ENCODE measurements around the gene EIF4E1B. TPM values are rescaled to one million over a fixed set of nuclear protein-coding genes. Genes with fewer than 3 reads are reported as not detected.

Gene EIF4E1B
- total and polyA plus RNA-seq, 2 donors (not counting 1 experiment from before 2014, with no cell fraction given) = not detected

- CTCF ChIA-PET = interaction anchor here (0.6 to 2.8 kb wide), 2 partner anchors 32 to 288 kb away, joined by 3 to 21 read pairs; partner anchors contain the start of genes EIF4E1B and SNCB
- Histone ChIP-seq H3K9me3 (ENCODE audit: control extremely low read depth in 1 of 3, control insufficient read depth in 2 of 3, insufficient read depth in 1 of 3, low read length in 2 of 3) (no peaks in the 10 kb centered on the region), H3K27me3 (replicated peaks in 1 of 4; ENCODE audit: control extremely low read depth in 1 of 4, control insufficient read depth in 3 of 4, insufficient read depth in 4 of 4, low read length in 3 of 4) (peaks cover 0 to 18% (median 2%) of the 10 kb centered on the region in 4 experiments), H3K27ac (ENCODE audit: low read length in 2 of 2) (no peak overlapping the region), H3K36me3 (replicated peaks in 1 of 2; ENCODE audit: control extremely low read depth in 1 of 2, control insufficient read depth in 1 of 2, extremely low read depth in 1 of 2, insufficient read depth in 2 of 2, low read length in 1 of 2) (no peaks in the 10 kb centered on the region), H3K4me3 (ENCODE audit: control extremely low read depth in 1 of 5, extremely low read depth in 1 of 5, insufficient read depth in 1 of 5, low read depth in 2 of 5, low read length in 4 of 5) (no peak overlapping the region), H2AFZ (ENCODE audit: insufficient read depth, low read depth, low read length, poor library complexity, severe bottlenecking) (no peak overlapping the region), H4K20me1 (ENCODE audit: control insufficient read depth, insufficient read depth, low read length, poor library complexity, severe bottlenecking) (no peaks in the 10 kb centered on the region), H3K4me2 (replicated peaks; ENCODE audit: low read depth, low read length, poor library complexity, severe bottlenecking) (no peak overlapping the region), H3K79me2 (ENCODE audit: control insufficient read depth, insufficient read depth, low read length) (no peaks in the 10 kb centered on the region), H3K9ac (ENCODE audit: low read length) (no peak overlapping the region), H3K4me1 (ENCODE audit: control insufficient read depth in 2 of 2, insufficient read depth in 2 of 2, low read length in 2 of 2) (peaks cover 25 to 29% of the 10 kb centered on the region in 2 donors)
- peaks cover 30% of the 10 kb centered on the region for H3K27me3 Mint-ChIP-seq
- TF ChIP-seq, protein P1, sequence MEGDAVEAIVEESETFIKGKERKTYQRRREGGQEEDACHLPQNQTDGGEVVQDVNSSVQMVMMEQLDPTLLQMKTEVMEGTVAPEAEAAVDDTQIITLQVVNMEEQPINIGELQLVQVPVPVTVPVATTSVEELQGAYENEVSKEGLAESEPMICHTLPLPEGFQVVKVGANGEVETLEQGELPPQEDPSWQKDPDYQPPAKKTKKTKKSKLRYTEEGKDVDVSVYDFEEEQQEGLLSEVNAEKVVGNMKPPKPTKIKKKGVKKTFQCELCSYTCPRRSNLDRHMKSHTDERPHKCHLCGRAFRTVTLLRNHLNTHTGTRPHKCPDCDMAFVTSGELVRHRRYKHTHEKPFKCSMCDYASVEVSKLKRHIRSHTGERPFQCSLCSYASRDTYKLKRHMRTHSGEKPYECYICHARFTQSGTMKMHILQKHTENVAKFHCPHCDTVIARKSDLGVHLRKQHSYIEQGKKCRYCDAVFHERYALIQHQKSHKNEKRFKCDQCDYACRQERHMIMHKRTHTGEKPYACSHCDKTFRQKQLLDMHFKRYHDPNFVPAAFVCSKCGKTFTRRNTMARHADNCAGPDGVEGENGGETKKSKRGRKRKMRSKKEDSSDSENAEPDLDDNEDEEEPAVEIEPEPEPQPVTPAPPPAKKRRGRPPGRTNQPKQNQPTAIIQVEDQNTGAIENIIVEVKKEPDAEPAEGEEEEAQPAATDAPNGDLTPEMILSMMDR (IDR thresholded peaks at IDR 0.05) = no peak
- no peak for TF ChIP-seq EZH2 (IDR thresholded peaks at IDR 0.05; ENCODE audit: borderline replicate concordance, insufficient read depth, low read depth, low read length, poor library complexity, severe bottlenecking)
- H3K4me1 Mint-ChIP-seq = peaks cover 31% of the 10 kb centered on the region
- H3K27ac Mint-ChIP-seq = no peak overlapping the region
- ATAC-seq (ENCODE audit: low read depth) (no peak), DNase-seq (no peak)
- intact Hi-C loops (cut with micrococcal nuclease) = no loop called here
- POLR2A ChIA-PET = no interaction called here
- no peak overlapping the region for H3K4me3 Mint-ChIP-seq
- no peaks in the 10 kb centered on the region for H3K9me3 Mint-ChIP-seq (ENCODE audit: insufficient read depth)
- WGBS (ENCODE audit: insufficient coverage) = 91% methylated on average over 17 of the region's 21 CpGs
Measured at GRCh38 chr5:176662371-176663333, 32.2 kb downstream of the EIF4E1B start.

DNA sequence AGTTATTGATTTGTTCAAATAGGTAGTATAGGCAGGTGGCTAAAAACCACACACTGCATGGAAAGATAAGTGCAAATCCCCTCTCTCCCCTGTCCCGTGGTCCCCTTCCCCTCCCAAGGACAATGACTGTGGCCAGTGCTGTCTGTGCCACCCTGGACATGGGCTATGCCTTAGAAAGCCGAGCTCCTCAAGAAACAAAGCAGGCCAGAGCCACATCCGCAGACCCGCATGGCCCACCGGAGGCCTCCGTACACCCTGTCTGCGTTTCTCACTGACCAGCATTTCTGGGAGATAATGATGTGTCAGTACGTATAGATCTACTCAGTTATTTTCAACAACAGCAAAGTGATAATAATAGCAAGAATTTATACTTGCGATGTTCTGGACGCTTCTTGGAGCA is 33.1 kb downstream of the EIF4E1B start:
- POLR2A ChIA-PET = no interaction called here
- peaks cover 18 to 20% of the 10 kb centered on the region in 2 donors for H3K4me1 ChIP-seq (ENCODE audit: control insufficient read depth in 2 of 2, insufficient read depth in 2 of 2, low read length in 2 of 2)
- H3K4me2 ChIP-seq (replicated peaks; ENCODE audit: low read depth, low read length, poor library complexity, severe bottlenecking) = no peak overlapping the region
- H3K27me3 ChIP-seq (replicated peaks in 1 of 4; ENCODE audit: control extremely low read depth in 1 of 4, control insufficient read depth in 3 of 4, insufficient read depth in 4 of 4, low read length in 3 of 4) = peaks cover 0 to 23% (median 2%) of the 10 kb centered on the region in 4 experiments
- Mint-ChIP-seq H3K4me3 (no peak overlapping the region), H3K27ac (no peak overlapping the region), H3K27me3 (peaks cover 35% of the 10 kb centered on the region), H3K4me1 (peaks cover 22% of the 10 kb centered on the region), H3K9me3 (ENCODE audit: insufficient read depth) (no peaks in the 10 kb centered on the region)
- H3K9me3 ChIP-seq (ENCODE audit: control extremely low read depth in 1 of 3, control insufficient read depth in 2 of 3, insufficient read depth in 1 of 3, low read length in 2 of 3) = no peaks in the 10 kb centered on the region
- TF ChIP-seq, protein P1 (IDR thresholded peaks at IDR 0.05) = no peak
- no peak for TF ChIP-seq EZH2 (IDR thresholded peaks at IDR 0.05; ENCODE audit: borderline replicate concordance, insufficient read depth, low read depth, low read length, poor library complexity, severe bottlenecking)
- H3K36me3 ChIP-seq (replicated peaks in 1 of 2; ENCODE audit: control extremely low read depth in 1 of 2, control insufficient read depth in 1 of 2, extremely low read depth in 1 of 2, insufficient read depth in 2 of 2, low read length in 1 of 2) = no peaks in the 10 kb centered on the region
- no peak for ATAC-seq (ENCODE audit: low read depth)
- CTCF ChIA-PET = interaction anchor here (0.6 kb wide), 2 partner anchors 287 to 444 kb away, joined by 3 read pairs; no protein-coding TSS in a partner anchor
- H3K27ac ChIP-seq (ENCODE audit: low read length in 2 of 2) = no peak overlapping the region
- WGBS (ENCODE audit: insufficient coverage) = 100% methylated on average over 1 of the region's 10 CpGs
- H3K9ac ChIP-seq (ENCODE audit: low read length) = no peak overlapping the region
- H3K4me3 ChIP-seq (ENCODE audit: control extremely low read depth in 1 of 5, extremely low read depth in 1 of 5, insufficient read depth in 1 of 5, low read depth in 2 of 5, low read length in 4 of 5) = no peak overlapping the region
- DNase-seq = no peak
- H2AFZ ChIP-seq (ENCODE audit: insufficient read depth, low read depth, low read length, poor library complexity, severe bottlenecking) = no peak overlapping the region
- no peaks in the 10 kb centered on the region for H4K20me1 ChIP-seq (ENCODE audit: control insufficient read depth, insufficient read depth, low read length, poor library complexity, severe bottlenecking)
- H3K79me2 ChIP-seq (ENCODE audit: control insufficient read depth, insufficient read depth, low read length) = no peaks in the 10 kb centered on the region
- intact Hi-C loops (cut with micrococcal nuclease) = no loop called here
